Kidney (tissue), 14 donors: ENCODE data around the gene GATA3. TPM values are rescaled to one million over a fixed set of nuclear protein-coding genes. Genes with fewer than 3 reads are reported as not detected.

Source experiments
- DNase-seq, 5 donors: peaks; one replicate each; pipeline ENCODE4 v3.0.0-alpha.2; 2013 to 2020
- FAIRE-seq: peaks from 2 replicates; lab custom pipeline; 2012; peaks lifted over from hg19 to GRCh38; lab: Jason Lieb, UNC
- H3K27ac ChIP-seq, 2 donors: one replicate each; pipeline ENCODE4 v1.7.0; 2013; ENCODE audit warnings: low read depth in 2 of 2, low read length in 2 of 2, inconsistent platforms in 1 of 2
- H3K27me3 ChIP-seq: one replicate; pipeline ENCODE4 v1.7.1; 2013; ENCODE audit warnings: low read length, inconsistent platforms; ENCODE audit not compliant: control insufficient read depth, insufficient read depth
- H3K36me3 ChIP-seq, 3 donors: one replicate each; pipeline versions ENCODE4 v1.7.0 to v1.7.1; 2013; ENCODE audit warnings: low read length in 3 of 3, control low read depth in 1 of 3, inconsistent platforms in 1 of 3; ENCODE audit not compliant: insufficient read depth in 3 of 3, control insufficient read depth in 2 of 3
- H3K4me1 ChIP-seq, 3 donors: one replicate each; pipeline versions ENCODE4 v1.7.0 to v1.7.1; 2013; ENCODE audit warnings: low read length in 3 of 3, inconsistent platforms in 1 of 3, low read depth in 1 of 3; ENCODE audit not compliant: control insufficient read depth in 2 of 3, insufficient read depth in 2 of 3
- H3K4me3 ChIP-seq, 3 donors: one replicate each; pipeline versions ENCODE4 v1.7.0 to v1.8.1; 2013; ENCODE audit warnings: low read length in 3 of 3, control low read depth in 1 of 3, inconsistent platforms in 1 of 3
- H3K9ac ChIP-seq, 3 donors: one replicate each; pipeline versions ENCODE4 v1.7.0 to v1.7.1; 2013; ENCODE audit warnings: low read length in 3 of 3, control low read depth in 1 of 3, inconsistent platforms in 1 of 3
- H3K9me3 ChIP-seq, 3 donors: one replicate each; pipeline versions ENCODE4 v1.7.0 to v1.7.1; 2013; ENCODE audit warnings: low read length in 3 of 3, control low read depth in 1 of 3, inconsistent platforms in 1 of 3; ENCODE audit not compliant: control insufficient read depth in 2 of 3, insufficient read depth in 1 of 3
- CTCF ChIP-seq: IDR thresholded peaks from 3 replicates; pipeline ENCODE4 v1.5.1; 2012; ENCODE audit warnings: mild to moderate bottlenecking, moderate library complexity, borderline replicate concordance; ENCODE audit not compliant: insufficient read depth; ENCODE audit errors: extremely low read depth
- intact Hi-C: fragments of 100-400 bp; cut with DNase I; formaldehyde crosslinking; loops from one replicate; pipeline ENCODE4 v1.11.1; 2022
- polyA plus RNA-seq: library from polyadenylated mRNA; stranded (reverse); fragments of 350-450 nt; fragmentation: Illumina TruSeq; extraction: RNeasy Lipid Tissue Mini Kit (QIAGEN cat#74804); gene quantifications from one replicate; pipeline ENCODE4 v1.2.3, GENCODE V29; 2014; ENCODE audit warnings: low read depth, low replicate concordance; ENCODE audit not compliant: insufficient read depth
- total RNA-seq: library from RNA; stranded (reverse); fragmentation: NEBNext Ultra II Directional; extraction: Animal tissue kit (Norgen Biotek cat#: 25700); gene quantifications from one replicate; pipeline ENCODE4 v1.2.1, GENCODE V29; 2021
- donor health status: control.
- donor health status: control.
- donor health status: control.
- donor health status: control.
- donor health status: control.
- donor health status: DM: yes; HTN: yes; CAD: no.
- donor health status: Normal renal cell carcinoma (clear cell type).

GATA3 gene
- total and polyA plus RNA-seq, 2 donors from 2014 or later = 23.5 to 45.9 TPM

GRCh38 chr10:8044331-8044907, 10.1 kb upstream of the GATA3 start:
- peak overlapping the region; percentile 21 to 64 (median 32) for H3K9ac ChIP-seq
- peak in 1 of 5 donors; percentile 22 for DNase-seq
- no peak for FAIRE-seq
- H3K4me3 ChIP-seq = peak overlapping the region; percentile 53 to 79 (median 59)
- H3K27ac ChIP-seq = peak overlapping the region; percentile 6 to 67
- no peak for TF ChIP-seq CTCF
- intact Hi-C loops = no loop called here
- H3K4me1 ChIP-seq = peaks cover 0 to 13% (median 0%) of the 10 kb centered on the region in 3 donors
- no peaks in the 10 kb centered on the region for H3K9me3 ChIP-seq
- peaks cover 77% of the 10 kb centered on the region for H3K27me3 ChIP-seq
- H3K36me3 ChIP-seq = no peaks in the 10 kb centered on the region

GRCh38 chr10:8044908-8045725, 9.4 kb upstream of the GATA3 start:
- peak overlapping the region; percentile 53 to 79 (median 59) for H3K4me3 ChIP-seq
- no peak for FAIRE-seq
- no peak for TF ChIP-seq CTCF
- H3K27me3 ChIP-seq = peaks cover 72% of the 10 kb centered on the region
- H3K36me3 ChIP-seq = no peaks in the 10 kb centered on the region
- H3K9ac ChIP-seq = peak overlapping the region; percentile 43 to 89 (median 64)
- H3K27ac ChIP-seq = peak overlapping the region; percentile 67 to 78
- intact Hi-C loops = no loop called here
- no peaks in the 10 kb centered on the region for H3K9me3 ChIP-seq
- peaks cover 0 to 15% (median 0%) of the 10 kb centered on the region in 3 donors for H3K4me1 ChIP-seq
- DNase-seq = peak in 4 of 5 donors; percentile 62 to 82 (median 72)

GRCh38 chr10:8045726-8046494, 8.6 kb upstream of the GATA3 start:
- intact Hi-C loops = no loop called here
- Histone ChIP-seq H3K27ac (peak overlapping the region; percentile 76 to 78), H3K36me3 (no peaks in the 10 kb centered on the region), H3K4me3 (peak overlapping the region; percentile 53 to 79 (median 59)), H3K9ac (peak overlapping the region; percentile 64 to 89 (median 64)), H3K27me3 (peaks cover 67% of the 10 kb centered on the region), H3K4me1 (peaks cover 0 to 17% (median 0%) of the 10 kb centered on the region in 3 donors), H3K9me3 (no peaks in the 10 kb centered on the region)
- no peak for FAIRE-seq
- TF ChIP-seq CTCF = no peak
- no peak for DNase-seq
